ENCODE measurements around the gene ACAA2.

ACAA2 gene

DNA sequence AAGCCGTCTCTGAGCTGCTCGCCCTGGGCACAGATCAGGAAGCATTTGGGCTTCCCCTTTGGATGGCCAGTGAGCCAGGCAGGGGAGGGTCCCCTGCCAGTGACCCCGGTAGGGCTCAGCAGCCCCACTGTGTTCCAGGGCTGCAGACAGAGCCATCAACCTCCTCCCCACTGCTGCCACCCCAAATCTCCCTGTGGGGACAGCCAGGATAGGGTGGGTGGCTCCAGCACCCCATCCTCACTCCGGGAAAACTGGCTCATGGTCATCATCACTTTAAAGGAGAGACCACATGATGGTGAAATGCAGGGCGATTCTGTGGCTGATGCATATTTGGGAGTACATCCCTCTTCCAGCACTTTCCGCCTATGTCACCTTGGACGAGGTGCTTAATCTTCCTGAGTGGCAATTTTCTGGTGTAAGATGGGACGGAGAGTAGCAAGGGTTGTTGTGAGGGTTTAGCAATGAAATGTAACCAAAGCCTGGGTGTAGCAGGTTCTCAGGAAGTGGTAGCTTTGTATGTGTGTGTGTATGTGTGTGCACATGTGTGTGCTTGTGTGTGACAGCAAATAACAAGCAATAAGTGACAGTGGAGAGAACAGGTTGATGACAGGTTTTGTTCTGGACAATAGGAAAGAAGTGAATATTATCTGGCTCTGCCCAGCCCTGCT lies 61.8 kb downstream of the ACAA2 start:
- TF ChIP-seq CTCF (IDR thresholded peaks at IDR 0.05; ENCODE audit: borderline replicate concordance, extremely low read depth, low read length, poor library complexity, severe bottlenecking), result no peak
- no peak overlapping the region for H3K27ac ChIP-seq (ENCODE audit: low read length)
- no peak overlapping the region for H3K4me3 ChIP-seq (ENCODE audit: low read depth in 1 of 2, low read length in 2 of 2)
- H3K79me2 ChIP-seq (ENCODE audit: insufficient read depth, low read length), result no peaks in the 10 kb centered on the region
- no peaks in the 10 kb centered on the region for H3K9me3 ChIP-seq (ENCODE audit: insufficient read depth, low read length, severe bottlenecking)
- DNase-seq (no peak), ATAC-seq (ENCODE audit: insufficient read depth, low read depth) (no peak)
- H4K20me1 ChIP-seq (ENCODE audit: insufficient read depth, low read length), result peaks cover 2% of the 10 kb centered on the region; the same call in 1 of the 2 replicates
- no peaks in the 10 kb centered on the region for H3K36me3 ChIP-seq (ENCODE audit: insufficient read depth, low read length)
- H3K4me1 ChIP-seq (ENCODE audit: insufficient read depth, low read length), result no peaks in the 10 kb centered on the region
- H3K27me3 ChIP-seq (ENCODE audit: insufficient read depth, low read length, poor library complexity), result peaks cover 9% of the 10 kb centered on the region
- no peak overlapping the region for H3K4me2 ChIP-seq (ENCODE audit: insufficient read depth, low read length)
- no peak overlapping the region for H2AFZ ChIP-seq (ENCODE audit: low read depth, low read length)
- no peak overlapping the region for H3K9ac ChIP-seq (ENCODE audit: low read depth, low read length)

GRCh38 chr18:49749563-49749962 lies 63.8 kb downstream of the ACAA2 start:
- H3K4me2 ChIP-seq (ENCODE audit: insufficient read depth, low read length), result no peak overlapping the region
- no peak for DNase-seq
- no peak for ATAC-seq (ENCODE audit: insufficient read depth, low read depth)
- no peaks in the 10 kb centered on the region for H4K20me1 ChIP-seq (ENCODE audit: insufficient read depth, low read length)
- TF ChIP-seq EZH2 (IDR thresholded peaks at IDR 0.05; ENCODE audit: borderline replicate concordance, low read depth, low read length, severe bottlenecking) (no peak), CTCF (IDR thresholded peaks at IDR 0.05; ENCODE audit: borderline replicate concordance, extremely low read depth, low read length, poor library complexity, severe bottlenecking) (no peak)
- H3K9me3 ChIP-seq (ENCODE audit: insufficient read depth, low read length, severe bottlenecking), result no peaks in the 10 kb centered on the region
- no peak overlapping the region for H2AFZ ChIP-seq (ENCODE audit: low read depth, low read length)
- H3K4me3 ChIP-seq (ENCODE audit: low read depth in 1 of 2, low read length in 2 of 2), result no peak overlapping the region
- H3K27ac ChIP-seq (ENCODE audit: low read length), result no peak overlapping the region
- H3K9ac ChIP-seq (ENCODE audit: low read depth, low read length), result no peak overlapping the region
- H3K27me3 ChIP-seq (ENCODE audit: insufficient read depth, low read length, poor library complexity), result peaks cover 12% of the 10 kb centered on the region
- no peaks in the 10 kb centered on the region for H3K36me3 ChIP-seq (ENCODE audit: insufficient read depth, low read length)
- no peaks in the 10 kb centered on the region for H3K79me2 ChIP-seq (ENCODE audit: insufficient read depth, low read length)
- H3K4me1 ChIP-seq (ENCODE audit: insufficient read depth, low read length), result no peaks in the 10 kb centered on the region

- H3K36me3 ChIP-seq (ENCODE audit: insufficient read depth, low read length), result no peaks in the 10 kb centered on the region
- H3K9ac ChIP-seq (ENCODE audit: low read depth, low read length), result no peak overlapping the region
- no peaks in the 10 kb centered on the region for H3K9me3 ChIP-seq (ENCODE audit: insufficient read depth, low read length, severe bottlenecking)
- no peaks in the 10 kb centered on the region for H4K20me1 ChIP-seq (ENCODE audit: insufficient read depth, low read length)
- H3K27ac ChIP-seq (ENCODE audit: low read length), result no peak overlapping the region
- H3K27me3 ChIP-seq (ENCODE audit: insufficient read depth, low read length, poor library complexity), result peaks cover 12% of the 10 kb centered on the region
- no peak overlapping the region for H3K4me3 ChIP-seq (ENCODE audit: low read depth in 1 of 2, low read length in 2 of 2)
- TF ChIP-seq CTCF (IDR thresholded peaks at IDR 0.05; ENCODE audit: borderline replicate concordance, extremely low read depth, low read length, poor library complexity, severe bottlenecking) (no peak), EZH2 (IDR thresholded peaks at IDR 0.05; ENCODE audit: borderline replicate concordance, low read depth, low read length, severe bottlenecking) (no peak)
- H3K79me2 ChIP-seq (ENCODE audit: insufficient read depth, low read length), result no peaks in the 10 kb centered on the region
- no peak for ATAC-seq (ENCODE audit: insufficient read depth, low read depth)
- H2AFZ ChIP-seq (ENCODE audit: low read depth, low read length), result no peak overlapping the region
- H3K4me2 ChIP-seq (ENCODE audit: insufficient read depth, low read length), result no peak overlapping the region
- H3K4me1 ChIP-seq (ENCODE audit: insufficient read depth, low read length), result no peaks in the 10 kb centered on the region
- no peak for DNase-seq
These were observed 65.5 kb downstream of the ACAA2 start for GRCh38 chr18:49747876-49748275.
